Measurements from ENCODE around the gene PSMC2.

PSMC2 gene

DNA sequence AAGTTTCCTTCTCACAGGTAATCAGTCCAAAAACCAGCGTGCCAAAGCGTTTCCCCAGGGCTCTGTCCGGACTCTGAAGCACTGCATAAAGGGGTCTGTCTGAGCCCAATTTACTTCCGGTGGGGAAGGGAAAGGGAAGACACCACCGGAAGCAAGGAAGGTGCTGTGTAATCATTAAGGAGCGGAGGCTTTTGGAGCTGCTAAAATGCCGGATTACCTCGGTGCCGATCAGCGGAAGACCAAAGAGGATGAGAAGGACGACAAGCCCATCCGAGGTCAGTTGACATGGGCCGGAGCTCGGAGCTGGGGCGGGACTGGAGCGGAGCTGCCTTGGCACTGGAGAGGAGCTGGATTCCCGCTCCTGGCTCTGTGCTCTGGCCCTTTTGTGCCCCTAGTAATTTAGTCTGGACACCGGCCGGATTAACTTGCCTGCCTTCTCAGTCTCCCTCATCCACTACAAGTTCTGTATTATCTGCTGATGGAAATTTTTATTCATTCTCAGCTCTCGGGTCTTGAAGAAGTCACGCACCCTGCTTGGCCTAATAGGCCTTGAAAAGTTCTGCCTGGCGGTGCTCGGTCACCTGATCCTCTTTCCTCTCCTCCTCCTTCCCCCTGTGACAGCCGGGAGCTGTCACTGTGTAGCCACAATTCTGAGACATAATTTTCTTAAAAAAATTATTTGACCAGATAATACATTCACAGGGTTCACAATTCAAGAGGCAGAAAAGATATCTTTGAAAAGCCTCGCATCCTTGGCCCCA lies at the start of gene PSMC2:
Gene PSMC2 (plus strand): TSS at position 137 of the 761 bp plus-strand sequence. CDS start 69 bp downstream, at position 206.
- peak; percentile 71 to 80 for DNase-seq

DNA sequence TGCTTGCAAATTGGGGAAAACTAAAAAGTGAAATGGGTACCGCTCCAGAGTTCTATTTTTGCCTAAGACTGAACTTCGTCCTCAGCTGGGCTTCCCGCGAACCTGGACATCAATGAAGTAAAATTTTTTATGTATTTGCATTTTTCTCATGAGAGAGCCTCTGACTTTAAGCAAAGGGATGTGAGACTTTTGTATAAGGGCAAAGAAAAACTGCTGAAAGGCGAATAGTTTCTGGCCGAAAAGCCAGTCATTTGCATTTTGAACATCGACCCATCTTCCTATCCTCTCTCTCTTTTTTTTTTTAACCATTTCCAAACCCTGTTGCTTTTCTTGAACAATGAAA lies 49.6 kb upstream of the PSMC2 start:
- DNase-seq = no peak

DNA sequence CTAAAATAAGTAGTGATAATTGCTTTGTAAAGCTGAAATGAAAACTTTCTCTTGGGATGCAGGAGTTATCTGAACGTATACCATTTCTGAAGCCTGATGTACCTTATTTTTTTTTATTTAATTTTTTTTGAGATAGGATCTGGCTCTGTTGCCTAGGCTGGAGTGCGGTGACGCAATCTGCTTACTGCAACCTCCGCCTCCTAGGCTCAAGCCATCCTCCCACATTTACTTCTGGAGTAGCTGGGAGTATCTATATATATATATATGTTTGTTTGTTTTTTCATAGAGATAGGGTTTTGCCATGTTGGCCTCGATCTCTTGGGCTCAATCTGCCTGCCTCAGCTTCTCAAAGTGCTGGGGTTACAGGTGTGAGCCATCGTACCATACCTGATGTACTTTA lies 47.8 kb upstream of the PSMC2 start:
- DNase-seq = no peak

DNA sequence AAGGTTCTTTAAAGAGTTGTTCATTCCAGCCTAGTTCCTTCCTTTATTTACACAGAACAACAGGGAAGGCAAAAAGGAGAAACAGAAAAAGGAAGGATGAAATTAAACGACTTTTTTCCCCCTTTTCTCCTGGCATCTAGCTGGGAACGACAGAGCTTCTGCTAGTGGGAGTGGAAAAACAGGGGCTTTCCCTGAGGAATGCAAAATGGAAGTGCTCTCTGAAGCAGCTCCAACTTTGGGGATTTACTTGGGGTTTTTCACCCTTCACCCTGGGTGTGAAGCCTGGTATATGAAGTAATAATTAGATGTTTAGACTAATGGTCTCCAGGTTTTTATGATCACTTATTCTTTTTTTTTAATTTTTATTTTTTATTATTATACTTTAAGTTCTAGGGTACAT lies 46.0 kb upstream of the PSMC2 start:
- no peak for DNase-seq

DNA sequence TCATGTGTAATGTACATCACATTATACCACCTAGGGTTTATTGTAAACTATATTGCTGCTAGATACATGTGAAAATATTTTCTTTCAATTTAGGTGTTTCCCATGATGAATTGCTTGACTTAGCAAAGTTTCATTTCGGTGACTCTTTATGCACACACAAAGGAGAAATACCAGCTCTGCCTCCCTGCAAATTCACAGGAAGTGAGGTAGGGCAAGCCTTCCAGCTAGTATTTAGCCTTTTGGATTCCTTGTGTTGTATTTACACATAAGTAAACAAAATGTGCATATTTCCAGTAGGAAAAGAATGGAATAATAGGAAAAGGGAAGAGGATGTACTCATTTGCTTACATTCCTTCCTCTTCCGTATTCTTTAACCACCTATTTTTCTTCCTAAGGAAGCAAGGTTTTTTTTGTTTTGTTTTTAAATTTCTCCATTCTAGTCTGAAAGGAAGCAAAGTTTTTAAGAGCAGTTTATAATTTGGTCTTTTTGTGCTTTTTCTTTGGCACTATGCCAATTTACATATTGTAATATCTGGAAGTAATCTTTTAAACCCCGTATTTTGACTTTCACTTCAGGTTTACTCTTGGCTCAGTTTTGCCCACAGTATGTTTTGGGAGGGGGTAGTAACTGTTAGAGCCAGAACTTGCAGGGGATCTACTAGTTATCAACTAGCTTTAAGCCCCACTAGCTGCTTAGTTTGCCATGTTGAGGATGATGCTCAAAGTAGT lies 39.8 kb upstream of the PSMC2 start:
- DNase-seq = no peak

DNA sequence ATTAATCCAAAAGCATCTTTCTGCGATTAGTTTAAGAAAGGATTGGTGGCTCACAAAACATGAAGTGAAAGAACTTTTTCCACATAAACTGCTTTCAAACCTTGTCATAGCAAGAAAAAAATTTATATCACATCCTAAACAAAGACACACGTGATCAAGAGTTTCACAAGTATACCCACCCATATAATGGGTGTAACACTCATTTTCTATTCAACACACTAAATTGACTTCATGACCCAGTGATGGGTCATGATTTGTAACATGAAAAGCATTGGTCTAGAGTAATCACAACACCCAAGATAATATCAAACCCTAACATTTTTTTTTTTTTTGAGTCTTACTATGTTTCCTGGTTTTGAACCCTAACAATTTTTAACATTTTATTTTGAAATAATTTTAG lies 32.6 kb upstream of the PSMC2 start:
- no peak for DNase-seq

DNA sequence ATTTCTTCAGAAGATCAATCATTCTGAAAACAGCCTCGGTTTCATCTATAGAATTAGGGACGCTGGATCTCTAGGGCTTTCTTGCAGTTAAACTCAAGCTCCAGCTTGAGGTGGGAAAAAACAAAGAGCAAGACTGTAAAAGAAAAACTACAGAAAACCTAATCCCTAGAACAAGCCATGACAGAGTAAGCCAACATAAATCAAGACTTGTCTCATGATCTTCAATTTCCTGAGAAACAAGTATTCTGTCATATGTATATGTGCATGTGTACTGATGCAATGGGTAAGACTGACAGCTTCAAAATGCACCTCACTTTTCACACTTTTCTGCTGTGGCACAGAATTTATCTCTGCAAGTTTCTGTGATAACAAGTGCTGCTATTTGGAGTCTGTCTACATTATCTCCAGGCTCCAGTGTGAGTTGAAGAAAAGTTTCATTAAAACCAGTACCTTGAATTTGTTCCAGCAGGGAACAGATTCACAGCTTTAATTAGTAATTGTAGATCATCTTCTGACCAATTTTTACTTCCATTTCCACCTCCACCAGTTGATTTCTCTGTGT lies 31.0 kb upstream of the PSMC2 start:
- no peak for DNase-seq

DNA sequence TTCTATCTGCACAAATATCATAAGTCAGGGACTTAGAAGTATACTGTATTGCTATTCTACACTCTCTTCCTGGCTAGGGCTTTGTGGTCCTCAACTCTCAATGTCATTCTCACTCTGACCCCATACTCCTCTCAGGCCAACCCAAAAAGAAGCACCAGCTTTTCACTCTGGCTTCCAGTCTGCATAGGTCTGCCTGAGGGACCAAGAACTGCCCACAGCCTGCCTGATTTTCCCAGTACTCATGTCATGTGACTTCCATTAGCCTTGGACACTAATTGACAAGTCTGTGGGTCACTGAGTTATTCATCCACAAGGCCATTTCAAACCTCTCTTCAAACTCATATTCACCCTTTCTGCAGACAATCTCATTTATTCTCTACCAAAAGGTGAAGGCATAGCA lies 30.4 kb upstream of the PSMC2 start:
- DNase-seq = no peak

DNA sequence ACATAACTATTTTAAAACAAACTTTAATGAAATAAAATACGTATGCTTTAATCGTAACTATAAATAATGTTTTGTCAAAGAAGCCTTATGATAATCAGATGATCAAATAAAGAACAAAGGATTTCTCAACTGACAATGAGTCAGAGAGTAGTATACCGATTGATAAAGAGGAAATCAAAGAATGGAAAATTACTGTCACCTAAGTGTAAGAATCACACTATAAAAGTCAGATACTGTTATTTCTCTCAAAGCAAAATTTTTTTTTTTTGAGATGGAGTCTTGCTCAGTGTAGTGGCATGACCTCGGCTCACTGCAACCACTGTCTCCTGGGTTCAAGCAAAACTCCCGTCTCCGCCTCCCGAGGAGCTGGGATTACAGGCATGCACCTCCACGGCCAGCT lies 21.7 kb upstream of the PSMC2 start:
- DNase-seq = no peak

DNA sequence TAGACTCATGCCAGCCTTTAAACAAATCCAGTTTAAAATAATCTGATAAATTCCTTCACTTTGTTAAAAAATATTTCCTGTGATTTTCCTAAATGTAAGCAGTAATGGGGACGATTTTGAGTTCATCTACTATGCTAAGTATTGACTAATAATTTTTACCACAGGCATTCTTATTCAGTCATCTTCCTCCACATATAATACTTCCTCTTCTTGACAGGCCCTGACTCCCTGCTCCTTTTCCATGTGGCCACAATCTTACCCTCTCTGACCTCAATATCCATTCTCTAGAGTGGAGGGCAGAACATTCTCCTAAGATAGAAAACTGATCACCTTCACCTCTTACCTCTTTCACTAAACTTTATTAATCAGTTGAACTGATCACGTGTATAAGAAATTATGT lies 10.7 kb upstream of the PSMC2 start:
- no peak for DNase-seq

DNA sequence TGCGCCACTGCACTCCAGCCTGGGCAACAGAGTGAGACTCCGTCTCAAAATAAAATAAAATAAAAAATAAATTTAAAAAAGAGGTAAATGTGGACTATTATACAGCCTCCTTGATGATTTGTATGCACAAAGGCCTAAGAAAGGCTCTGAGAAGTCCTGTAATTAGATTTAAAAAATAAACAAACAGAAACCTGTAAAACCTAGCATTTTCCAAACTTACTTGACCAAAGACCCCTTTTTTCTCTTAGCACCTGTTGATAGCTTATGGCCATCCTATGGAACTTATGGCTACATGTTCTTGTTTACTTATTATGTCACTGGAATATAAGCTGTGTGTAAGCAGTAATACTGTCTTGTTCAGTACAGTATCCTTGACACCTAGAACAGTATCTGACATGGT lies 8.6 kb upstream of the PSMC2 start:
- DNase-seq = no peak

DNA sequence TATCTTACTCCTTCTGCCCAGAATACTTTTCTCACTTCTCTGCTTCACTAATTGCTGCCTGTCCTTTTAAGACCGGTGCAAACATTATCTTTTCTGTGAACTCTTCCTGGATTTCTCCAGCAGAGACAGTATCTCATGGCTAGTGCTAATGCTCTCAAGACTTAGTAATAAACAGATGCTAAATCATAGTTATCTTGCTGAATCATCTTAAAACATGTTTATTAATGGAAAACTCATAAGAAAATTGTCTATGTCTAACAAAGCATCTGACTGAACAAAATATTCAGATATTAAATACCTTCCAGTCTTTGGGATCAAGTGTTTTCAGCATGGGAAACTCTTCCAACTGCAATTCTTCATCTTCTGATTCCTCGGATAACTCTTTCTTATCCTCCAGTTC lies 6.0 kb upstream of the PSMC2 start:
- no peak for DNase-seq

DNA sequence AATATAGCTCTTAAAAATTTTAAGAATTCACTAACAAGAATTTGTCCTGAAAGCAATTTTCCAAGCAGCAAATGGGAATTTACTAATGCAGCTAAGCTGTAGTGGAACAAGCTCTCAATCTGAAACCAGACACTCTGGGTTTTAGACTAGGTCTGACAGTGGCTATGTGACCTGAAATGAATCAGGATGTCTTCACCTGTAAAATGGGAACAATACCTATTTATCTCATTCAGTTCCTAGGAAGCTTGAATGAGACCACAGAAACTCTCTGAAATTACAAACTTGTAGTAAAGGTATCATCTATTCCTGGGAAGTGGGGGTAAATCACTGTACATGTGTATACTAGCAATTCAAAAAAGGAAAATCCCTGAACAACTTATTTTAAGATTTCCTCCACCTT lies 4.1 kb upstream of the PSMC2 start:
- DNase-seq = no peak

DNA sequence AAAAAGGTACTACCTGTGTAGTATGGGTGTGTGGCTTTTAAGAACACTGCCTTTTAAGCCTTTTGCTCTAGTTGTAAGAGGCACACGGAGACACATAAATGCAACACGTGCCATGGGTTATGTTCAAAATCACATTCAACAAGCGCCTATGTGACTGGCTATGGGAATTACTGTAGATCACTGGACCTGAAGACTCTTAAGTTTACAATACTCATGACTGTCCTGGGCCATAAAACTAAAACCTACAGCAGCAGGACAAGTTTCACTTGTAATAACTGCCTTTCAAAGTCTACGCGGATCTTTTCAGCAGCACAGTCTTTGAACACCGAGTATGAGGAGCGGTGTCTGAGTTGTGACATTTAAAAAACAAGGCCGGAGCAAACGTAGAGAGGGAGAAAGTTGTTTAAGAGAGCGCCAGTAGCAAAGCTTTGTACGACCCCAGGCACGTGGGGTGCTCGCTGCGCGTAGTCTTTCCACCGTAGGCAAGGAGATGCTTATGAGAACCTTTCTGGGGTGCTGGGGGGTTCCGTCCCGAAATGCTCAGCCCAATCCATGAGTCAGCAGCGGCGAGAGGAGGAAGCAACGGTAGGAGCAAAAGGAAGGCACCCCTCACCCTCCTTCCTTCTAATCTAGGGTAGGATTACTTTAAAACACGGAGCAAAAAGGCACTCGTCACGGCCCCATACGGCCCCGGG lies 3.5 kb upstream of the PSMC2 start:
- peak in 1 of 2 donors; percentile 10 for DNase-seq

DNA sequence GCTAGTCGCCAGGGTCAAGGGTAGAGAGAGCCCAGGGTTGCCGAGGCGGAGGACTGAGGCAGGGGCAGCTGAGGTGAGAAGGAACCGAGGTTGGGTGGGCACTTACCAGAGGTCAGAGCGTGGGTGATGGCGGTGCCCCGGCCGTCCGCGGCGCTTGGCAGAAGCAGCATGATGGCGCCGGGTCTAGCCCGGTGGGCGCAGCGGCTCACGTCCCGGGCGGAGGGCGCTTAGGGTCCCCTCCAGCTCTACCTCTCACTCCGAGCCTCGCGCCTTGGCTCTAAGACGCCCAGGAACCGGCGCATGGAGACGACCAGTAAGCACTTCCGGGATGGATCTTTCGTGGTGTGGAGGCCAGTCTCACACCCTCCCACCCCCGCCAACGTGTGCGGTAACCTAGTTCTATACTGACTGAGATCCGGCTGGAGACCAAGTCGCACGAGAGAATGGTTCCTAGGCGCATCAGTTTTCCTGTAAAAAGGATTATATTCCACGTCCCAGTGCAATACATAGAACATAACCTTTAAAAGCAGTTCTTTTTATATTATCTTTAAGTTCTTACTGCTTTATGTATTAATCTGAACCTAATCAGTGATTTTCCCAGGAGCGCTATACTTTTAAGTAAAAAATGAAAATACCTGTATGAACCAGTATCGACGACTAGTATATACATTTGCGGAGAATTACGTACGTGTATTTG lies 2.8 kb upstream of the PSMC2 start, which contains the start of gene DNAJC2:
Gene DNAJC2 (minus strand): TSS at position 315 of the 697 bp plus-strand sequence. CDS start 145 bp downstream, at position 170.
- peak; percentile 74 to 76 for DNase-seq

DNA sequence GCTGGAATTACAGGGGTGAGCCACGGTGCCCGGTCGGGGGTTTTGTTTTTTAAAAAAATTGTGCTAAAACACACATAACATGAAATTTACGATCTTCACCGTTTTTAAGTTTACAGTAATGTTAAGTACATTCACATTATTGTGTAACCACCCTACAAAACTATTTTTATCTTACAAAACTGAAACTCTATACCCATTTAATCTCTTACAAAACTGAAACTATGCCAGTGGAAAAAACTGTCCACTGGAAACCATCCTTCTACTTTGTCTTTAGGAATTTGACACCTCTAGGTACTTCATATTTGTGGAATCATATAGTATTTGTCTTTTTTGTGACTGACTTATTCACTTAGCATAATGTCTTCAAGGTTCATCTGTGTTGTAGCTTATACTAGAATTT lies 1.0 kb upstream of the PSMC2 start:
- DNase-seq = no peak

DNA sequence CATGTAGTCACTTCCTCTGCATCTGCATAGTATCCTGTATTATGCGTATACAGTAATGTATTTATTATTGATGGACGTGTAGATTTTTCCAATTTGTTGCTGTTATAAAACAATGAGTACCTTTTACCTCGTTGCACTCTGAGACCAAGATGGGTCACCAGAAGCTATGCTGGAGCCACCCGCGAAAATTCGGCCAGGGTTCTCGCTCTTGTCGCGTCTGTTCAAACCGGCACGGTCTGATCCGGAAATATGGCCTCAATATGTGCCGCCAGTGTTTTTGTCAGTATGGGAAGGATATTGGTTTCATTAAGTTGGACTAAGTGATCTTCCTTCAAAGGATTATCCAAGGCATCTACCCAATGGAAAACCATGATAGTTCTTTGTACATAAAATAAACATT lies 1.0 kb downstream of the PSMC2 start:
- no peak for DNase-seq

DNA sequence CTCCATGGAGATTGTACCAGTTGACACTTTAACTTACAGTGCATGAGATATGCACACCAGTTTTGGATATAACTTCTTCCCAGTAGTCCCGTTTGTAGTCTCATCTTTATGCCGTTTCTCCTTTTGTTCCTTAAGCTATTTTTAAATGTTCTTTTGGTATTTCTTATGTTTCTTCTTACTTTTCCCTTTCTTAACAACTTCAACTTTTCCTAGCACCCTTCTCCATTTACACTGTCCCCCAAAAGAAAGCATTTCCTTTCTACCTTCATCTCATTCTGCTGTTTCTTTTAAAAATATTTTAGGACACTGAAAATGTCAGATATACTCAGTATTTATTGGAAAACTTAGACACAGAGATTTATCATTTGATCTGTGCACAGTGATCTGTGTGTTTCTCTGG lies 1.5 kb downstream of the PSMC2 start:
- DNase-seq = no peak

DNA sequence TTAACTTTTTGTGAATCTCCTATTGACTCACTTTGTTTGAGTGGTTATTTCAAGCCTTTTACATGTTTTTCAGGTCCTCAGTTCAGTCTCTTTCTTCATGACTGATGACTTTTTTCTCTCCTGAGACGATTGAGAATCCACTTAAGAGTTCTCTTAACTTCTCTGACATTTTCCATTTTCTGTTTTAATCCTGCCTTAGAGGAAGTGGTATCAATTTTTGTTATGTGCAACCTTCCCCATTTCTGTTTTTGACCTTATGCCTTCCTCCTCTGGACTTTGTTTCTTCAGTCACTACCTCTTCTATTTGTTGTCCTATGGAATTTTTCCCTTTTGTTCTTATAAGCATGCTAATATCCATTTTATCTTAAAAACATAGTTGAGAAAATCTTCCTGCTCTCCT lies 2.4 kb downstream of the PSMC2 start:
- DNase-seq = no peak

DNA sequence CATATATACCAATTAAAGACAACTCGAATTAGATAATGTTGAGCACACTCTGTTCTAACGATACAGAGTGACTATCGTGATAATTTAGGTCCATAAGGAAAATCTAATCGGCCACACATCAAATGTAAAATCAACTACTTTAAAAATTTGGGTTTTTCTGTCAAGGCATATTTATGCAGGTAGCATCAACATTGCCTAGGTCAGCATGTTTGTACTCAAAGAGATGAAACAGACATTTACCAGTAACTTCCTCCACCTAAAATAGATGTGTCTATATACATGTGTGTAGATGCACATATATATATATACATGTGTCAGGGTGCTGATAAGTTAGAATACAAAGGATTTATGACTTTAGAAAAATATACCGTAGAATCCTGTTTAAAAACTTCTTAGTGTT lies 22.0 kb downstream of the PSMC2 start:
- DNase-seq = no peak

DNA sequence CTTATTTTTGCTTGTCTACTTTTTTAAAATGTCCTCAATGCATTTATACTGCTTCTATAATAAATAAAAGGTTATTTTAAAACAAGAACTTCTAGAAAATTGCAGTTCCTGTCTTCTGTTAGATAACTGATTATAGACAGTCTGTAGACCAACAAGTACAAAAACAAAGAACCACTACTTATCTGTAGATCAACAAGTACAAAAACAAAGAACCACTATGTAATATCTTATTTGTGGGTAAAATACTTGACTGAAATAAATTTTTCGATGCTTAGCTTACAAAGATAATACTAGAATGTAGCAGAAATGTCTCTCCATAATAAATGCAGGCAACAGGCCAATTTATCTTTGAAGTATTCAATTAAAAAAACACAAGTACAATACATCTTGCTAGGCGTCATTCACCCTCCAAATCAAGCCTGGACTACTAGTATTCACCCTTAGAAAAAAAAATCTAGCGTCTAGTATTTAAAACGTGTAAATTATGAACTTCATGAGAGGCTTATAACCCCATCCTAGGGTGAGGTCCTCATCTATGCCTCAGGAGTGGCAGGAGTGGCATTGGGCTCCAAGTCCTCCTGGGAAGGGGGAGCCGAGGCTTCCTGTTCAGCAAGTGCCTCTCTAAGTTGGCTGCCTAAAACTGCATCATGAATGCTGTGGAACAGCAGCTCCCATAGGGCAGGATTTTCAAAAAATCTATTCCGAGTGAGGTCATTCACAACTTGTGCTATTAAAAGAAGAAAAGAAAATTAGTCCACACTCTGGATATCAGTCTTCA lies 26.6 kb downstream of the PSMC2 start:
- DNase-seq = no peak
